Glutamatergic neuron (in vitro differentiated cells): ENCODE data around the gene CDYL2. TPM values are rescaled to one million over a fixed set of nuclear protein-coding genes. Genes with fewer than 3 reads are reported as not detected.
"Not testable (repeated sequence)": the region's sequence is repeated elsewhere in the genome, so short reads cannot be mapped to it uniquely, and the experiment has no call there.

Experiments
- DNase-seq: peaks from one replicate; pipeline ENCODE4 v3.0.0; 2022
- H3K27ac Mint-ChIP-seq: one replicate; pipeline ENCODE4 v1.8.0; 2020; ENCODE audit warnings: mild to moderate bottlenecking, mixed read lengths, inconsistent platforms; ENCODE audit not compliant: unreplicated experiment
- H3K27me3 Mint-ChIP-seq: one replicate; pipeline ENCODE4 v1.8.0; 2020; ENCODE audit warnings: mild to moderate bottlenecking, moderate library complexity, mixed read lengths, inconsistent platforms; ENCODE audit not compliant: unreplicated experiment
- H3K36me3 Mint-ChIP-seq: one replicate; pipeline ENCODE4 v1.8.0; 2020; ENCODE audit warnings: mild to moderate bottlenecking, mixed read lengths, inconsistent platforms; ENCODE audit not compliant: unreplicated experiment
- H3K4me1 Mint-ChIP-seq: one replicate; pipeline ENCODE4 v1.8.0; 2020; ENCODE audit warnings: mild to moderate bottlenecking, low read depth, mixed read lengths, inconsistent platforms; ENCODE audit not compliant: unreplicated experiment
- H3K4me3 Mint-ChIP-seq: one replicate; pipeline ENCODE4 v1.8.0; 2020; ENCODE audit warnings: mild to moderate bottlenecking, mixed read lengths, inconsistent platforms; ENCODE audit not compliant: unreplicated experiment
- H3K9me3 Mint-ChIP-seq: one replicate; pipeline ENCODE4 v1.8.0; 2020; ENCODE audit warnings: mild to moderate bottlenecking, moderate library complexity, mixed read lengths, inconsistent platforms; ENCODE audit not compliant: unreplicated experiment
- total RNA-seq: library from RNA; stranded (reverse); fragmentation: NEBNext Ultra II Directional; extraction: Animal tissue kit (Norgen Biotek cat#: 25700); gene quantifications from one replicate; pipeline ENCODE4 v1.2.1, GENCODE V29; 2021; ENCODE audit not compliant: unreplicated experiment
- TF ChIP-seq, protein P1 (sequence below): fragments of 200-600 bp; sonication (generic); IDR thresholded peaks from one replicate; pipeline ENCODE4 v1.5.0; 2021; ENCODE audit not compliant: partially characterized antibody, unreplicated experiment

The CDYL2 gene
- total RNA-seq, 1 donor from 2014 or later, result 30.5 TPM

DNA sequence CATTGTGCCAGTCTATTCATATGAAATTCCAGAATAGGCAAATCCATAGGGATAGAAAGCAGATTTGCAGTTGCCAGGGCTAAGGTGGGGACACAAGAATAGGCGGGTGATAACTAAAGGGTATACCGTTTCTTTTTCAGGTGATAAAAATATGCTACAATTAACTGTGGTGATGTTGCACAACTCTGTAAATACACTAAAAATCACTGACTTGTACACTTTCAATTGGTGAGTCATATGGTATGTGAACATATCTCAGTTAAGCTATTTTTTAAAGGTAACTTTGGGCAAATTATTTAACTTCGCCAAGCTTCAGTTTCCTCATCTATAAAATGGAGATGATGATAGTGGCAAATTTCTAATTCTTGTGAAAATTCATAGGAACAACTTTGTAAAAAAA, 65.9 kb downstream of the CDYL2 start:
- TF ChIP-seq, protein P1, sequence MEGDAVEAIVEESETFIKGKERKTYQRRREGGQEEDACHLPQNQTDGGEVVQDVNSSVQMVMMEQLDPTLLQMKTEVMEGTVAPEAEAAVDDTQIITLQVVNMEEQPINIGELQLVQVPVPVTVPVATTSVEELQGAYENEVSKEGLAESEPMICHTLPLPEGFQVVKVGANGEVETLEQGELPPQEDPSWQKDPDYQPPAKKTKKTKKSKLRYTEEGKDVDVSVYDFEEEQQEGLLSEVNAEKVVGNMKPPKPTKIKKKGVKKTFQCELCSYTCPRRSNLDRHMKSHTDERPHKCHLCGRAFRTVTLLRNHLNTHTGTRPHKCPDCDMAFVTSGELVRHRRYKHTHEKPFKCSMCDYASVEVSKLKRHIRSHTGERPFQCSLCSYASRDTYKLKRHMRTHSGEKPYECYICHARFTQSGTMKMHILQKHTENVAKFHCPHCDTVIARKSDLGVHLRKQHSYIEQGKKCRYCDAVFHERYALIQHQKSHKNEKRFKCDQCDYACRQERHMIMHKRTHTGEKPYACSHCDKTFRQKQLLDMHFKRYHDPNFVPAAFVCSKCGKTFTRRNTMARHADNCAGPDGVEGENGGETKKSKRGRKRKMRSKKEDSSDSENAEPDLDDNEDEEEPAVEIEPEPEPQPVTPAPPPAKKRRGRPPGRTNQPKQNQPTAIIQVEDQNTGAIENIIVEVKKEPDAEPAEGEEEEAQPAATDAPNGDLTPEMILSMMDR, result no peak
- H3K4me1 Mint-ChIP-seq, result no peaks in the 10 kb centered on the region
- no peak overlapping the region for H3K4me3 Mint-ChIP-seq
- DNase-seq, result no peak
- peaks cover 7% of the 10 kb centered on the region for H3K36me3 Mint-ChIP-seq
- peaks cover 1% of the 10 kb centered on the region for H3K27me3 Mint-ChIP-seq
- H3K9me3 Mint-ChIP-seq, result no peaks in the 10 kb centered on the region
- H3K27ac Mint-ChIP-seq, result no peak overlapping the region

DNA sequence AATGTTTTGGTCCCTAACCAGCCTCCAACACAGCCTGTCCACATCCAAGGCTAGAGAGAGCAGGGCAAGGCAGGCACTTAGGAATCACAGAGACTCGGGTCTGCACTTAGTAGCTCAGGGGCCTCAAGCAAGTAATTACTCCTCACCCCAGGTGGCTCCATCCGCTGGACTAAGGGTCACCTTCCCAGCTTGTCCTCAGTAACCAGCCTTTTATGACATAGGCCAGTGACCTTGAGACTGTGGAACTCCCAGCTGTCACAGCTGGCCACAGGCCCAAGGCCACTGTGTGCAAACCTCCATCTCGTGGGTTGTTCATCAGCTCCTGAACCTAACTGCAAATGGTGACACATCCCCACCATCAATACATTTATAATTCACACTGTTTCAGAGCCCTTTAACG, 68.6 kb downstream of the CDYL2 start:
- TF ChIP-seq, protein P1, result no peak
- H3K36me3 Mint-ChIP-seq, result peaks cover 7% of the 10 kb centered on the region
- H3K27me3 Mint-ChIP-seq, result peaks cover 1% of the 10 kb centered on the region
- H3K4me3 Mint-ChIP-seq, result no peak overlapping the region
- no peak overlapping the region for H3K27ac Mint-ChIP-seq
- DNase-seq, result no peak
- H3K9me3 Mint-ChIP-seq, result no peaks in the 10 kb centered on the region
- no peaks in the 10 kb centered on the region for H3K4me1 Mint-ChIP-seq

DNA sequence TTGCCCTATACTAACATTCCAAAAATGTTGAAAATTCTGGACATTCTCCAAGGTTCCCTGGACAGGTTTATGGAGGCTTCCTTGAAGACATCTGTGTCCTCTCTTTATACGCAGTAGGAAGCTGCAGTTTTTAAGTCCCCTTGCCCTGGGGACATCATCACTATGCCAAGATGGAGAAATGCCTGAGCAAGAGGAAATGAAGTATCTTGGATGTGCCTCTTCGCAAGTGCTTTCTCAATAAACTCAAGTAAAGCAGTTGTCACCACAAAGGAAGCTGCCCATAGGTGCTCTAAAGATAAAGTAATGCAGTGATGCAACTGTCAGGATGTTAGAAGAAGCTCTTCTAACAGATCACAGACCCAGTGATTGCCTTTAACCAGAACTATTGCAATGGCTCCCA, 71.0 kb downstream of the CDYL2 start:
- TF ChIP-seq, protein P1, result no peak
- H3K36me3 Mint-ChIP-seq, result no peaks in the 10 kb centered on the region
- peaks cover 1% of the 10 kb centered on the region for H3K27me3 Mint-ChIP-seq
- H3K4me1 Mint-ChIP-seq, result no peaks in the 10 kb centered on the region
- H3K9me3 Mint-ChIP-seq, result no peaks in the 10 kb centered on the region
- DNase-seq, result no peak
- no peak overlapping the region for H3K27ac Mint-ChIP-seq
- no peak overlapping the region for H3K4me3 Mint-ChIP-seq

DNA sequence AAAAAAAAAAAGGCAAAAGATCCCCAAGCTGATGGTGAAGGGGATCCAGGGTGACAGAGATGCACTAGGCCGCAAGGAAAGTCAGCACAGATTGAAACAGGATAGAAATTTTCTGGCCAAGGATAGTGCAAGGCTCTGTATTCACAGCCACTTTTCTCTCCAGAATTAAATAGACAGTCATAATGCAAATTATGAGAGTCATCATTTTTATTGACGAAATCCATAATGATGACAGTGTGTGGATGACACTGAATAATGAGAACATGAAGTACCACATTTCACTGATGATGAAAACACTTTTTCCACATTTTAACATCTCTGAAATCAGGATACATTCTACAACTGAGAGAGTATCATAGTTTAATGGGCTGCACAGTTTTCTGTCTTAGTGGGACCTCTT, 72.5 kb downstream of the CDYL2 start:
- no peak for DNase-seq
- Mint-ChIP-seq H3K9me3 (peaks cover 1% of the 10 kb centered on the region), H3K4me3 (no peak overlapping the region), H3K4me1 (no peaks in the 10 kb centered on the region), H3K36me3 (no peaks in the 10 kb centered on the region), H3K27ac (no peak overlapping the region), H3K27me3 (peaks cover 1% of the 10 kb centered on the region)
- TF ChIP-seq, protein P1, result no peak

DNA sequence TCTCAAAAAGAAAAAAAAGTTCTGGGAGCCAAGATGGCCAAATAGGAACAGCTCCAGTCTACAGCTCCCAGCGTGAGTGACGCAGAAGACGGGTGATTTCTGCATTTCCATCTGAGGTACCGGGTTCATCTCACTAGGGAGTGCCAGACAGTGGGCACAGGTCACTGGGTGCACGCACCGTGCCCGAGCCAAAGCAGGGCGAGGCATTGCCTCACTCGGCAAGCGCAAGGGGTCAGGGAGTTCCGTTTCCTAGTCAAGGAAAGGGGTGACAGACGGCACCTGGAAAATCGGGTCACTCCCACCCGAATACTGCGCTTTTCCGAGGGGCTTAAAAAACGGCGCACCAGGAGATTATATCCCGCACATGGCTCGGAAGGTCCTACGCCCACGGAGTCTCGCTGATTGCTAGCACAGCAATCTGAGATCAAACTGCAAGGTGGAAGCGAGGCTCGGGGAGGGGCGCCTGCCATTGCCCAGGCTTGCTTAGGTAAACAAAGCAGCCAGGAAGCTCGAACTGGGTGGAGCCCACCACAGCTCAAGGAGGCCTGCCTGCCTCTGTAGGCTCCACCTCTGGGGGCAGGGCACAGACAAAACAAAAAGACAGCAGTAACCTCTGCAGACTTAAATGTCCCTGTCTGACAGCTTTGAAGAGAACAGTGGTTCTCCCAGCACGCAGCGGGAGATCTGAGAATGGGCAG, 77.2 kb downstream of the CDYL2 start:
- H3K27me3 Mint-ChIP-seq, H3K4me3 Mint-ChIP-seq, H3K27ac Mint-ChIP-seq, H3K4me1 Mint-ChIP-seq, H3K9me3 Mint-ChIP-seq, DNase-seq: not testable (repeated sequence)
- peaks cover 10% of the 10 kb centered on the region for H3K36me3 Mint-ChIP-seq
